ENCODE results near the gene VIPR2. TPM values are rescaled to one million over a fixed set of nuclear protein-coding genes. Genes with fewer than 3 reads are reported as not detected.

Gene VIPR2
- total and polyA plus RNA-seq, 10 donors: 0.41 to 1.4 (median 0.64) TPM

DNA sequence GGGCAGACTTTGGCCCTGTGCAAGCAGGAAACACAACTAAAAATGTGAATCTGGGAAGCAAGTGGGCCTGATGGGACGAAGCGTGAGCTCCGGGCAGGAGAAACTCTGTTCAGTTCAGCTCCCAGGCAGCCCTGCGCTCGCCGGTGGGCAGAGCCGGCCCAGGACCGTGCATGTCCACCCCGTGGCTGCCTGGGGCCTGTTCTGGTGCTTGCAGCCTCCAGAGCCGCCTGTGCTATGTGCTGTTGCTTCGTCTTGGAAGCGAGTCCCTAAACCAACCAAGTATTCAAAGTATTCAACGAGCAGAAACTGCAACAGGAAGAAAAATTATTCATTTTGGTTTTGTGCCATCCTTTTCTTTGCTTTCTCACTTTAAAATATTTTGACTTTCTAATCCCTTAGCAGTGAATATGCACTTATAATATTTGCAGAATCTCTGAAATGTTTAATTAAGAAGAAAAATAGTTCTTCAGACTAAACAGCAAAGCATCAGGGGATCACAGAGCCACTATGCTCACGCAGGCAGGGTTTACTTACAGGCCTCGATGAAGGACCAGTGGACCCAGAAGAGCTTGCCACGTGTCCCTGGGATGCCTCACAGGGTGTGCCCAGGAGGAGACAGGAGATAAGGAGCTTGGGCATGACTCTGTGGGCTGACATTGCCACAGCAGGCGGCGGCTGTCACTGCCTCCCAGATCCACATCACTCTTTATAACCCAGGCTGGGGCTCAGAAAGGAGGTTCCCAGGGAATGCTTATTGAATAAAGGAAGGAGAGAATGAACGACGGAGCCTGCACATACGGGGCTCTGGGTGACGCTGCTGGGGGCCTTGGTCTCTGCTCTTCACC is 45.6 kb downstream of the VIPR2 start:
- no peak overlapping the region for H3K4me3 ChIP-seq
- peak; percentile 64 for DNase-seq
- no peaks in the 10 kb centered on the region for H3K9me3 ChIP-seq
- TF ChIP-seq POLR2A (IDR thresholded peaks at IDR 0.05): no peak
- no peak for TF ChIP-seq POLR2AphosphoS5 (IDR thresholded peaks at IDR 0.05)
- no peaks in the 10 kb centered on the region for H3K36me3 ChIP-seq
- 71 to 83% (median 77%) methylated on average over 22 of the region's 22 CpGs for WGBS, 5 donors
- H3K4me1 ChIP-seq: no peaks in the 10 kb centered on the region
- intact Hi-C loops (cut with DNase I; ENCODE audit: low total_unique reads): no loop called here
- peaks cover 0 to 2% (median 0%) of the 10 kb centered on the region in 7 donors for H3K27me3 ChIP-seq (replicated peaks in 1 of 7)
- no peak overlapping the region for H3K27ac ChIP-seq

DNA sequence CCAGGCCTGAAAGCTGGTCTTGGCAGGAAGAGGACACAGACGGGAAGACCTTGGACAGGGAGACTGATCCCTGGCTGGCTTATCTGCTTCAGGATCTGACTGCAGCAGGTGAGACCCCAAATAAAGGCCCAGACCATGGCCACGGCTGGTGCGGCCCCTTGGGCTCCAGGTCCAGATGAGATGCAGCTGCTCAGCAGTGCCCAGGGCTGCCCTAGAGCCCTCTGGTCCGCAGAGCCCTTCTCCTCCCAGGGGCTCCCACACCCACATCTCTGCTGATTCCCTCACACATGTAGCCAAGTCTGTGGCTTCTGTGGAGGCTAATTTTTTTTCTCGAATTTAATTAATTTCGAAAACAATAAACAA is 46.3 kb downstream of the VIPR2 start:
- no peak overlapping the region for H3K27ac ChIP-seq
- H3K27me3 ChIP-seq (replicated peaks in 1 of 7): no peaks in the 10 kb centered on the region
- H3K4me1 ChIP-seq: no peaks in the 10 kb centered on the region
- intact Hi-C loops (cut with DNase I; ENCODE audit: low total_unique reads): no loop called here
- peak; percentile 54 for DNase-seq
- 75 to 88% (median 80%) methylated on average over 6 of the region's 6 CpGs for WGBS, 5 donors
- H3K4me3 ChIP-seq: no peak overlapping the region
- TF ChIP-seq POLR2A (IDR thresholded peaks at IDR 0.05): no peak
- no peaks in the 10 kb centered on the region for H3K9me3 ChIP-seq
- H3K36me3 ChIP-seq: no peaks in the 10 kb centered on the region

DNA sequence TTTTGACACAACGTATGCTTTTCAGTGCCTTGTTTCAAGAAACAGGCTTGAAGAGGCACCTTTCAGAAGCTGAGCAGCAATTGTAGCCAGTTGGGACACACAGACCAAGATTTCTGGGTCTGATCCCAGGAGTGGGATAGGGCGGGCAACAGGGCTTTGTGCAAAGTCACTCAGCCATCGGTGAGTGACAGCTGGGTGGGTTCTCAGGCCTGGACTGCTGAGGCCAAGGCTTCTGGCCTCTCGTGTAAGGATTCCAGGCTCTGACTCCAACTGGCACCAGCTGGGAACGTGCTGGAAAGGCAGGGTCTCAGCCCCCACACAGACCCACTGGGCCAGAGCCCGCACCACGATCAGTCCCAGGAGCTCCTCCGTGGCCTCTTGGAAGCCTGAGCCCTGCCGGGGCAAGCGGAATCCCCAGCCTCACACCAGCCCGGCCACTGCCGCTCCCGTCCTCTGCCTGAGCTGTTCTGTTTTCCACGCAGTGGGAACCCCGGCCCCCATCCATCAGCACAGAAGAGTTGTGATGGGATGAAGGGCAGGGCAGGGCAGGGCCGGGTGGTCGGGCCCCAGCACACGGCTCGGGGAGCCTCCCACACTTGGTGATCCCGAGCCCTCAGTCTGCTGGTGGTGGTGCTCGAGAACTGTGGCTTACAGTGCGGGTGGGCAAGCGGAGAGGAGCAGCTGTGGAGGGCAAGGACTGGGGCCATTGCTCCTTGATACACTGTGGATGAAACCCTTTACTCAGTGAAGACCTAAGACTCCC is 46.8 kb downstream of the VIPR2 start:
- no peaks in the 10 kb centered on the region for H3K4me1 ChIP-seq
- DNase-seq: peak; percentile 55
- no peaks in the 10 kb centered on the region for H3K9me3 ChIP-seq
- H3K36me3 ChIP-seq: no peaks in the 10 kb centered on the region
- H3K27ac ChIP-seq: peak overlapping the region in 1 of 8 donors; percentile 20
- H3K4me3 ChIP-seq: no peak overlapping the region
- WGBS, 5 donors: 80 to 89% (median 85%) methylated on average over 14 to 23 of the region's 23 CpGs
- TF ChIP-seq, protein P1, sequence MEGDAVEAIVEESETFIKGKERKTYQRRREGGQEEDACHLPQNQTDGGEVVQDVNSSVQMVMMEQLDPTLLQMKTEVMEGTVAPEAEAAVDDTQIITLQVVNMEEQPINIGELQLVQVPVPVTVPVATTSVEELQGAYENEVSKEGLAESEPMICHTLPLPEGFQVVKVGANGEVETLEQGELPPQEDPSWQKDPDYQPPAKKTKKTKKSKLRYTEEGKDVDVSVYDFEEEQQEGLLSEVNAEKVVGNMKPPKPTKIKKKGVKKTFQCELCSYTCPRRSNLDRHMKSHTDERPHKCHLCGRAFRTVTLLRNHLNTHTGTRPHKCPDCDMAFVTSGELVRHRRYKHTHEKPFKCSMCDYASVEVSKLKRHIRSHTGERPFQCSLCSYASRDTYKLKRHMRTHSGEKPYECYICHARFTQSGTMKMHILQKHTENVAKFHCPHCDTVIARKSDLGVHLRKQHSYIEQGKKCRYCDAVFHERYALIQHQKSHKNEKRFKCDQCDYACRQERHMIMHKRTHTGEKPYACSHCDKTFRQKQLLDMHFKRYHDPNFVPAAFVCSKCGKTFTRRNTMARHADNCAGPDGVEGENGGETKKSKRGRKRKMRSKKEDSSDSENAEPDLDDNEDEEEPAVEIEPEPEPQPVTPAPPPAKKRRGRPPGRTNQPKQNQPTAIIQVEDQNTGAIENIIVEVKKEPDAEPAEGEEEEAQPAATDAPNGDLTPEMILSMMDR (IDR thresholded peaks at IDR 0.05 in 8 of 11, conservative IDR thresholded peaks at IDR 0.05 in 3 of 11): no peak
- TF ChIP-seq POLR2A (IDR thresholded peaks at IDR 0.05) (no peak), POLR2AphosphoS5 (IDR thresholded peaks at IDR 0.05) (no peak)
- no peaks in the 10 kb centered on the region for H3K27me3 ChIP-seq (replicated peaks in 1 of 7)
- intact Hi-C loops (cut with DNase I; ENCODE audit: low total_unique reads): no loop called here

DNA sequence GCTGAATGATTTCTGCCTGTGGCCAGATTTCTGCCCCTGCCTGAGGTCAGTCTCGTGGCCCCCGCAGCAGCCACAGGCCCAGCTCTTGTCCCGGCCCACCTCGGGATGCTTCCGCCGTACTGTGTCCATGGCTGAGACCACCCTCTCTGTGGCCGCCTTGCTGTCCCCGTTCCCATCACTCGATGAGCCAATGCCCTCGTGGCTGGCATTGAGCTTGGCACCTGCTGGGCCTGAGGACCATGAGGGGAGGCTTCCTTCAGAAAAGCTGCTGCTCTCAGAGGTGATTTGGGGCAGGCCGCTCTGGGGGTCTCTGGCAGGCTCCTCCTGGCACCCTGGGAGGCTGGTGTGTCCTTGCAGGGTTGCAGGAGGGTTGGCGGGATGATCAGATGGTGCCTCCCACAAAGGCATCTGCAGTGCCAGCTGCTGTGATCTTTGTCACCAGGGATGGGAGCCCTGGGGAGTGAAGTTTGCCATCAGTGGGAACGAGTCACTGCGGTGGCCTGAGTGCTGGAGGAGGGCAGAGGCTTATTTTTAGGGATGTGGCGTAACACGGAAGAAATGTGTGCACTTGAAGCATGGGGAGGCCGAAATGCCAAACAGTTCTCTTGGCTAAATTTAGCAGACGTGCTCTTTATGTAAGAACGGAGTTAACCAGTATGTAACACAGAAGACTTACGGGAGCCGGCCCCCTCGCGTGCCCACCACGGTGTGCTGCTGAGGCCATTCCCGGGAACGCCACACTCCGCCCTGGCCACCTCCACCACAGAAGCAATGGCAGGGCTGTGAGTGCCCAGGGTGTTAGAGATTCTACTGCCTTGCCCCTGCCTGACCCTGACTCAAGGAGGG is 47.7 kb downstream of the VIPR2 start:
- peak overlapping the region in 1 of 8 donors; percentile 20 for H3K27ac ChIP-seq
- peak; percentile 65 for DNase-seq
- no peaks in the 10 kb centered on the region for H3K4me1 ChIP-seq
- TF ChIP-seq POLR2AphosphoS5 (IDR thresholded peaks at IDR 0.05): no peak
- TF ChIP-seq POLR2A (IDR thresholded peaks at IDR 0.05): no peak
- TF ChIP-seq, protein P1 (IDR thresholded peaks at IDR 0.05 in 8 of 11, conservative IDR thresholded peaks at IDR 0.05 in 3 of 11): no peak
- no peaks in the 10 kb centered on the region for H3K36me3 ChIP-seq
- no peak overlapping the region for H3K4me3 ChIP-seq
- 85 to 91% (median 88%) methylated on average over 21 to 27 of the region's 27 CpGs for WGBS, 5 donors
- intact Hi-C loops (cut with DNase I; ENCODE audit: low total_unique reads): no loop called here
- H3K9me3 ChIP-seq: no peaks in the 10 kb centered on the region
- H3K27me3 ChIP-seq (replicated peaks in 1 of 7): no peaks in the 10 kb centered on the region
